GM12891 (cell line): Measurements from ENCODE around the gene UBE2I.
"Not testable (repeated sequence)": the region's sequence is repeated elsewhere in the genome, so short reads cannot be mapped to it uniquely, and the experiment has no call there.

ENCODE experiments used
- DNase-seq: peaks from one replicate; pipeline ENCODE4 v3.0.0; 2011; ENCODE audit warnings: low spot score; ENCODE audit not compliant: insufficient read length
- FAIRE-seq: peaks from 2 replicates; lab custom pipeline; 2011; peaks lifted over from hg19 to GRCh38; lab: Jason Lieb, UNC
- PAX5 ChIP-seq: IDR thresholded peaks from 2 replicates; pipeline ENCODE4 v1.6.1; 2011; ENCODE audit warnings: low read length, moderate library complexity, mild to moderate bottlenecking; ENCODE audit not compliant: insufficient read depth, severe bottlenecking
- POLR2A ChIP-seq: IDR thresholded peaks from 2 replicates; pipeline ENCODE4 v1.6.1; 2011; ENCODE audit warnings: low read depth, low read length, control low read depth
- POLR2AphosphoS5 ChIP-seq: IDR thresholded peaks from 2 replicates; pipeline ENCODE4 v1.6.1; 2011; ENCODE audit warnings: low read depth, low read length, control low read depth
- POU2F2 ChIP-seq: IDR thresholded peaks from 2 replicates; pipeline ENCODE4 v1.6.1; 2011; ENCODE audit warnings: low read depth, mild to moderate bottlenecking, control low read depth, low read length, moderate library complexity
- SPI1 ChIP-seq: IDR thresholded peaks from 2 replicates; pipeline ENCODE4 v1.6.1; 2011; ENCODE audit warnings: low read depth, low read length, control low read depth
- TAF1 ChIP-seq: IDR thresholded peaks from 2 replicates; pipeline ENCODE4 v1.6.1; 2011; ENCODE audit warnings: low read depth, low read length, control low read depth

The UBE2I gene

GRCh38 chr16:1265090-1265630 is 44.3 kb upstream of the UBE2I start:
- no peak for TF ChIP-seq SPI1
- TF ChIP-seq POLR2AphosphoS5, result no peak
- no peak for TF ChIP-seq TAF1
- TF ChIP-seq PAX5, result no peak
- TF ChIP-seq POLR2A, result no peak
- TF ChIP-seq POU2F2, result no peak
- FAIRE-seq (no peak), DNase-seq (no peak)

- FAIRE-seq, result no peak
- DNase-seq, result no peak
- TF ChIP-seq PAX5, result no peak
- no peak for TF ChIP-seq SPI1
- no peak for TF ChIP-seq POU2F2
- no peak for TF ChIP-seq TAF1
- TF ChIP-seq POLR2AphosphoS5, result no peak
- TF ChIP-seq POLR2A, result no peak
These were observed 43.6 kb upstream of the UBE2I start for GRCh38 chr16:1265826-1266225.

- DNase-seq, FAIRE-seq: not testable (repeated sequence)
These were observed 40.0 kb upstream of the UBE2I start for GRCh38 chr16:1269418-1269817.

- no peak for FAIRE-seq
- DNase-seq, result no peak
- TF ChIP-seq POLR2AphosphoS5, result no peak
- no peak for TF ChIP-seq POLR2A
- TF ChIP-seq TAF1, result no peak
- TF ChIP-seq SPI1, result no peak
- TF ChIP-seq PAX5, result no peak
- TF ChIP-seq POU2F2, result no peak
These were observed 38.1 kb upstream of the UBE2I start for GRCh38 chr16:1271380-1271723.

GRCh38 chr16:1271724-1272413 is 37.6 kb upstream of the UBE2I start:
- FAIRE-seq, result not testable (repeated sequence)

GRCh38 chr16:1272453-1273198 is 36.8 kb upstream of the UBE2I start:
- TF ChIP-seq PAX5, result no peak
- FAIRE-seq (no peak), DNase-seq (no peak)

More at GRCh38 chr16:1271724-1272413, 37.6 kb upstream of the UBE2I start:
- DNase-seq, result not testable (repeated sequence)

- no peak for TF ChIP-seq TAF1
- no peak for TF ChIP-seq POLR2A
- TF ChIP-seq PAX5, result no peak
- TF ChIP-seq POU2F2, result no peak
- no peak for TF ChIP-seq POLR2AphosphoS5
- no peak for TF ChIP-seq SPI1
- FAIRE-seq (no peak), DNase-seq (no peak)
These were observed 35.6 kb upstream of the UBE2I start for GRCh38 chr16:1273816-1274215.

GRCh38 chr16:1274767-1275166 is 34.7 kb upstream of the UBE2I start:
- FAIRE-seq (no peak), DNase-seq (no peak)
- TF ChIP-seq POLR2AphosphoS5 (no peak), SPI1 (no peak), POLR2A (no peak), PAX5 (no peak), POU2F2 (no peak), TAF1 (no peak)

GRCh38 chr16:1275791-1276579 is 33.5 kb upstream of the UBE2I start:
- TF ChIP-seq POU2F2, result no peak
- FAIRE-seq, result no peak
- no peak for DNase-seq

GRCh38 chr16:1276580-1276878 is 32.9 kb upstream of the UBE2I start:
- FAIRE-seq, result no peak
- TF ChIP-seq POLR2A (no peak), TAF1 (no peak), POU2F2 (no peak), POLR2AphosphoS5 (no peak)
- DNase-seq, result no peak

GRCh38 chr16:1277151-1277598 is 32.3 kb upstream of the UBE2I start:
- TF ChIP-seq PAX5 (no peak), TAF1 (no peak), POU2F2 (no peak), POLR2AphosphoS5 (no peak), POLR2A (no peak), SPI1 (no peak)
- FAIRE-seq (no peak), DNase-seq (no peak)
